ENCODE measurements around the gene CACNA2D3.

- no peak for TF ChIP-seq CTCF (IDR thresholded peaks at IDR 0.05)
- TF ChIP-seq POLR2A (IDR thresholded peaks at IDR 0.05), result no peak
- TF ChIP-seq EP300 (IDR thresholded peaks at IDR 0.05), result no peak
- TF ChIP-seq POLR2AphosphoS5 (IDR thresholded peaks at IDR 0.05), result no peak
These were observed 953.5 kb downstream of the CACNA2D3 start for GRCh38 chr3:55075846-55076245.

All from upper lobe of left lung (tissue), 4 donors.